Stimulated activated CD8-positive, alpha-beta memory T cell treated with anti-CD3 and anti-CD28 coated beads, Interleukin-4, amount 100 ng/mL, for 48 hours (primary cell): ENCODE results near the gene ABCD3.
"Not testable (repeated sequence)": the region's sequence is repeated elsewhere in the genome, so short reads cannot be mapped to it uniquely, and the experiment has no call there.

Experiments
- DNase-seq: peaks from one replicate; pipeline ENCODE4 v3.0.0-alpha.2; 2020

The ABCD3 gene

DNA sequence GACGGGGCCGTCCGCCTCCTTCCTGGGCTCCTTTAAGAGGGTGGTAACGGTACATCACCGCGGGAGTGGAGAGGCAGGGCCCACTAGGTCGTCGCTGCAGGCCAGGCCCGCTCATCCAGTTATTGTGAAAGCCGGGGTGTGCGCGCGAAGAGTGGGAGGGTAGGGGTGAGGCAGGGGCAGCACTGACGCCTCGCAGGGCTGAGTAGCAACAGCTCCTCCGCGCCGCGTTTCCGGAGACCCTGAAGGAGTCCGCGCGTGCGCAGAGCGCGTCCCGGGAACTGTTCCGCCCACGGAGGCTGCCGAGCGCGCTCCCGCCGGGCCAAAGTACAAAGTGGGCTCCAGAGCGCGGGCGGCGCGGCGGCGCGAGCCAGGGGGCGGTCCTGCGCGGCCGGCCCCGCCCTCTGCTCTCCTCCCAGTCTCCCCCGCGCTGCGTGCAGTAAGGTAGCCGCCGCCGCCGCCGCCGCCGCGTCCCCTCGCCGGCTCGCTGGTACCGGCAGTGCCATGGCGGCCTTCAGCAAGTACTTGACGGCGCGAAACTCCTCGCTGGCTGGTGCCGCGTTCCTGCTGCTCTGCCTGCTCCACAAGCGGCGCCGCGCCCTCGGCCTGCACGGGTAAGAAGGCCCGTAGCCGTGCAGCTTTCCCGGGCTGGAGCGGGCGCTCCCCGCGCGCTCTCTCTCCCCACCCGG, at the start of gene ABCD3:
Gene ABCD3, plus strand, starts transcription at position 412 of the 686 bp plus-strand sequence. Its CDS starts 90 bp downstream, at position 502.
- peak; percentile 97 for DNase-seq

DNA sequence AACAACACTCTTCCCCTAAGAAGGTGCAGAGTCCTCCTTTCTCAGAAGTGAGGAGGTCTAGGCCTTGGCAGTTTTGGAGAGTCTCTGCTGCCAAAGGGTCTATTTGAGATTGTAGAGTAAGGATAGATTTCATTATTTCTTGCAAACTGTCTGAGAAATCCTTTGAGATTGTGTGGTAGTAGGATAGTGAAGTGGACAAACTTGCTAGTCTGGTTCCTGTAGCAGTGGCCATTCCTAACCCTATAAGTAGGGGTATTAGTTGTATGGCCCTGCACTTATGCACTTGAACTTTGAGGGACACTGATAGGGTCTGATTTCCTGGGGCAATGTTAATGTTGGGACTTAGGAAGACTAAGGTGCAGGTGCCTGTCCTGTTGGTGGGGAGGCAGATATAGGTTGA, 45.4 kb upstream of the ABCD3 start:
- not testable (repeated sequence) for DNase-seq

DNA sequence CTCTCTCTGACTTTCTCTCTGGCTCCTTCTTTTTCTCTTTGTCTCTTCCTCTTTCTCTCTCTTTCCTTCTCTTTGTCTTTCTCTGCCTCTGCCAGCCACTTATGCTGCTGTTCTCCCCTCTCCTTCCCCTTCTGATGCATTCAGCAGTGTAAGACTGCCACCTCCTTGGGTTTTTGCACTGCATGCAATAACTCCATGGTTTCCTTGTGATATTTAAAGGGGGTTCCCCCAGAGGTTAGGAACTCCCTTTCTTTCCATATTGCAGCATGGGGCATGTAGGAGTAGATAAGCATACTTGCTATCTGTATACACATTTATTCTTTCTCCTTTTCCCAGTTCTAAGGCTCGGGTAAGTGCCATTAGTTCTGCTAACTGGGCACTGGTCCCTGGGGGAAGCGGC, 44.9 kb upstream of the ABCD3 start:
- DNase-seq: not testable (repeated sequence)

DNA sequence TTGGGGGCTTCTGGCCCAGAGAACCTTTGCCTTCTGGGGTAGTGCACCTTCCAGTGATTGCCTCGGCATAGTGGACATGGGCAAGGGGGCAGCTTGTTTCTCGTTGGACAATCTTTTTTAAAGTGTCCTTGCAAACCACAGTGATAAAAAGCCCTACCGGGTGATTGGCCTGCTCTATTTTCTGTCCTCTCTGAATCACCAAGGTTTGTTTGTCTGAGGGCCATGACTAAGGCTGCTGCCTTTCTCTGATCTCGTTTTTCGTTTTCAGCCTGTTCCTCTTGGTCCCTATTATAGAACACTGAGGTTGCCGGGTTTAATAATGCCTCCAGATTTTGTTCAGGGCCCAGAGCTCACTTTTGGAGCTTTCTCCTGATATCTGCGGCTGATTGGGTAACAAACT, 42.5 kb upstream of the ABCD3 start:
- not testable (repeated sequence) for DNase-seq

DNA sequence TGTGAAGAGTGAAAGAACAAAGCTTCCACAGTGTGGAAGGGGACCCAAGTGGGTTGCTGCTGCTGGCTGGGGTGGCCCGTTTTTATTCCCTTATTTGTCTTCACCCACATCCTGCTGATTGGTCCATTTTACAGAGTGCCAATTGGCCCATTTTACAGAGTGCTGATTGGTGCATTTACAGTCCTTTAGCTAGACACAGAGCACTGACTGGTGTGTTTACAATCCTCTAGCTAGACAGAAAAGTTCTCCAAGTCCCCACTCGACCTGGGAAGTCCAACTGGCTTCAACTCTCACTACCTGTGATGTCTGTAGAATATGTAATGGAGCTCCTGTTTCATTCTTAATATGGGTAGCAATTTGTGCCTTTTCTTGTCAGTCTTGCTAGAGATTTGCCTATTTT, 39.7 kb upstream of the ABCD3 start:
- not testable (repeated sequence) for DNase-seq

DNA sequence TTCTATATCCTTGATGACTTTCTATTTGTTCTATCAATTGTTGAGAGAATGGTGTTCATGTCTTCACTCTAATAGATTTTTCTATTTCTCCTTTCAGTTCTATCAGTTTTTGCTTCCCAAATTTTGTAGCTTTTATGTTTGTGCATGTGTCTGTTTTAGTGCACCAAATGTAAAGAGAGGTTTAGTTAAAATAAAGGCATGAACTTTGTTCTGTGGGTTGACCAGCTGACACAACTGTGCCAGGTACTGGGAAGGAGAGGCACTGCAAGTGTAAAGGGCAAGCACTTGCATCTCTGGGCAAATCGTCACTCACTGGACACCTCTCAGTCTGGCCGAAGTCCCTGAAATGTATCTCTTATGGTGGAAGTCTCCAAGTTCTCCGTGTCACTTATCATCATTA, 38.6 kb upstream of the ABCD3 start:
- DNase-seq: no peak

DNA sequence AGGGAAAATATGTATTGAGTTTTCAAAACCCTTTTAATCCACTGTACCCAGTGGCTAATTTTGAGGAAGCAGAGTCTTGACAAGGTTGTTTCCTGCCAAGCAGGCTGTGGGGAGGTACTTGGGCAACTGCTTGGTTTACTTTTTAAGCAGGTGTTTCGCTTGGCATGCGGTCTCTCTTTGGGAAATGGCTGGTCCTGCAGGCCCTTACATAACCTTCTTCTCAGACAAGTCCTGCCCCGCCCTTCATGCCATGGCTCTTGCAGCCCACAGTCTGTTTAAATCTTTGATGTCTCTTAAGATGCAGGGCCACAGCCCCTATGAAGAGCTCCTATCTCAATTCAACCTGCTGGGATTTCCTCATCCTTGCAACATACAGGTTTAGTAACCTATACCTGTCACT, 36.0 kb upstream of the ABCD3 start:
- no peak for DNase-seq

DNA sequence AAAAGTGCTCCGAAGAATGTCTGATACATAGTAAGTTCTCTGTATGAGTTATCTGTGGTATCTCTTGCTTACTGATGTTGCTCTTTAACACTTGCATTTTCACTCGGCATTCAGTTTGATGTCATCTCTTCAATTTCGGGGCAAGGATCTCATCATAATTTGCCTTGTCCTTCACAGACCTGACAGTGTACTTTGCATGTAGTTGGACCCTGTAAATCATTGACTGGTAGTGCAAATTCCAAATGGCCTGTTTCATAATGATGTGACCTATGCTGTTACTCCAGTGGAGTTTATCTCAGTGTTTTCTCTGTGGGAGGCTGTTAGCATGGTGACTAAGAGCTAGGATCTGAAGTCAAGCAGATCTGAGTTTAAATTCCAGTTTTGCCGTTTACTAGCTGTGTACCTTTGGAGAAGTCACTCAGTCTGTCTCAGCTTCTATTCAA, 34.2 kb upstream of the ABCD3 start:
- no peak for DNase-seq

DNA sequence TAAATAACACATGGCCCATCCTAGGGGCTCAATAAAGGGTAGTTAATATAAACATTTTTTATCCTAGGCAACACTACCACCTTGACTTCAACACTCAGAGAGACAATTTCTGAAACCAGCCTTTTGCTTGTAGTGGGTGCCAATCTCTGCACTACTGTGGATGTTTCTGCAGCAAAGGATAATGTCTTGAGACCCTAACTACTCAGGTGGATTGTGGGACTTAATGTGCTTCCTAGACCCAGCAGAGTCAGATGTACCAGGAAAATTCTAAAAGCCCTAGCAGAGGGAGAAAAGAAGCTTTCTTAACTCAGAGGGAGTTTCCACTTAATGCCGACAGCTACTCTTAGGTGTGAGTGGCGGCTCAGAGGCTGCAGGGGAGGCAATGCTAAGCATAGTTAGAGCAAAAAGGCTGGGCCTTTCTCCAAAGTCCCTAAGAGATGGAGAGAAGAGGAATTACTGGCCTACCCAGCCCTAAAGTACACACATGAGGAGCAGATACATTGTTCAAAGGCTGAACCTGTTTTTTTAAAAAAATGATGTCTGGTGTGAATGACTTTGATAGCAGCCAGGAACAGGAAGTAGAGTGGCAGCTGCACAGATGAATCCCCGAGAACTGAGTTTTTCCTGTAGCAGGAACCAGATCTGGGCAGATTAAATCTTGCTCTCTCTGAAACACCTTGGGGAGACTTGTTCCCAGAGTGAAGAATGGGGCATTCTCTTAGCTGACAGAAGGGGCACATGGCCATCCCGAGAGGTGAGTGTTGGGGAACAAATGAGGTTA, 33.5 kb upstream of the ABCD3 start:
- peak; percentile 43 for DNase-seq

DNA sequence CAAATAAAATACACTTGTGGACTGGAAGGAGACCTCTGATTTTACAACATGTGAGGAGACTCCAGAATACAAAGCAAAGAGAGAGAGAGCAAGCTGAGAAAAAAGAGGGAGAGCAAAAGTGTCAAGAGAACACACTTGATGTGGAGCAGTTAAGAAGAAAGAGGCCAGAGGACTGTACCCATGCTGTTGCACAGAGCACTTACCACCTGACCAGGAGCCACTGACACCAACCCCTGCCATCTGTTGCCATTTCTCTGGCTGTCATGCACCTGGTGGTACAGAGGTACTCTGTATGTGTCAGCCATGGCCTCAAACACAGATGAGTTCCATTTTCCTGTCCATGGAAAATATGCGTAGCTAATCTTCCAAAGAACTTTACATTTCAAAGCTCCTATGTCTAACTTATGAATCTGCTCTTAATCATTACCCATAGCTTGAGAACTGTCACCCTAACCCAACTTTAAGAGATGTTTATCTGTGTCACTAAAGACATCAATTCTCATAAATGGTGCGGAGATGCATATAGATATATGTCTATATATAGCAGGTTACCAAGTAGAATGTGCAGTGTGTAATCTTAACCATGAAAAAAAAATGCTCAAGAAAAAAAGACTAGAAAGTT, 32.8 kb upstream of the ABCD3 start:
- DNase-seq: peak; percentile 59

DNA sequence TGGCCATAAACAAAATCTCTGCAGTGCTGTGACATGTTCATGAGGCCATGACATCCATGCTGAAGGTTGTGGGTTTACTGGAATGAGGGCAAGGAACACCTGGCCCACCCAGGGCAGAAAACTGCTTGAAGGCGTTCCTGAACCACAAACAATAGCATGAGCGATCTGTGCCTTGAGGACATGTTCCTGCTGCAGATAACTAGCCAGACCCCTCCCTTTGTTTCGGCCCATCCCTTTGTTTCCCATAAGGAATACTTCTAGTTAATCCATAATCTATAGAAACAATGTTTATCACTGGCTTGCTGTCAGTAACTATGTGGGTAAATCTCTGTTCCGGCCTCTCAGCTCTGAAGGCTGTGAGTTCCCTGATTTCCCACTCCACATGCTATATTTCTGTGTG, 28.9 kb upstream of the ABCD3 start:
- no peak for DNase-seq

DNA sequence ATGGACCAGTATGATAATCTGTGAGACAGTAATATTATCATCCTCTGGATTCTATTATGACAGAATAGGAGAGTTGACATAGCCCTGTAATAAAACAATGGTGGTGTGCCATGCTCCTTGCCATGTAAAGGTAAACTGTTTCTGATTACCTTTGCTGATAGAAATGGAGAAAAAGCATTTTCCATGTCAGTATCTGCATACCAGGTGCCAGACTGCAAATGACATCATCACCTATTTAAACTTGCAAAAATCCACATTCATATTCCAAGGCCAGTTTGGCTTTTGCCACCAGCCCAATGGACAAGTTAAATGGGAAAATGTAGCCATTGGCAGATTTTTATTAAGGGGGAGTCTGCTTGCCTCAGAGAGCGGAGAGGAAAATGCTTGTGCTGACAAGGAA, 23.9 kb upstream of the ABCD3 start:
- no peak for DNase-seq

DNA sequence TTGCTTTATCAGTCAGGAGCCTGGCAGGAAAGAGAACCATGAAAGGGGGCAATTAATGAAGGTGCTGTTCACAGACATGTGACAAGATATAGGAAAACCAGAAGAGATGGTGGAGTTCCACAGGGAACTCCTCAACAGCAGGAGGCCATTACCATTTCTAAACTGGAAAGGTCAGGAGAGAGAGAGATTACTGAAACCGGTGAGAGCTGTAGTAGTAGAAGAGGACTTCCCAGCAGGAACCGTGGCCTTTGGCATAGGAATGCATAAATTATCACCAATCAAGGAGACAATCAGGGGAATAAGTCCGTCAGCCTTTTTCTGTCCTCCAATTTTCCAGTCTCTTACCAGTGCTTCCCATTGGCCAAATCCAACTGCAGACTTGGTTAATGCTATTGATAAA, 23.0 kb upstream of the ABCD3 start:
- no peak for DNase-seq

DNA sequence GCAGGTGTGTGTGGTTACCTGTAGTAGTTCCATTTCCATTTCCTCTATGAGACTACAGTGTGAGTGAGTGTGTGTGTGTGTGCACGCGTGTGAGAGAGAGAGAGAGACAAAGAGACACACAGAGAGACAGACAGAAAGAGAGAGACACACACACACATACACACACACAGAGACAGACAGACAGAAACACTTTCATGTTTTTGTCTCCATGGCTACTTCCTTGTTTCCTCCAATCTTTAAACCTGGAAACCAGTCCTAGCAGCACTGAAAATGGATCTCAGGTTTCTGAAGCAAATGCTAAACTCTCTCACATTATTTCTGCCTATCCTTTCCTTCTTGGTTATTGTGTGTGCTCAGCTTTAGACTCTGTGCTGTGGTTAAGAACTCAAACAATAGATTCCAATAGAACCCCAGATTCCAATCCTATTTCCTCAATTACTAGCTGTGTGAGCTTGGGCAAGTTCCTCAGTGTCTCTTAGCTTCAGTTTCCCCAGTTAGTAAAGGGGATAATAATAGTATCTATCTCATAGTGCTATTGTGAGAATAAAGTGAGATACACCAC, 22.4 kb upstream of the ABCD3 start:
- DNase-seq: no peak

DNA sequence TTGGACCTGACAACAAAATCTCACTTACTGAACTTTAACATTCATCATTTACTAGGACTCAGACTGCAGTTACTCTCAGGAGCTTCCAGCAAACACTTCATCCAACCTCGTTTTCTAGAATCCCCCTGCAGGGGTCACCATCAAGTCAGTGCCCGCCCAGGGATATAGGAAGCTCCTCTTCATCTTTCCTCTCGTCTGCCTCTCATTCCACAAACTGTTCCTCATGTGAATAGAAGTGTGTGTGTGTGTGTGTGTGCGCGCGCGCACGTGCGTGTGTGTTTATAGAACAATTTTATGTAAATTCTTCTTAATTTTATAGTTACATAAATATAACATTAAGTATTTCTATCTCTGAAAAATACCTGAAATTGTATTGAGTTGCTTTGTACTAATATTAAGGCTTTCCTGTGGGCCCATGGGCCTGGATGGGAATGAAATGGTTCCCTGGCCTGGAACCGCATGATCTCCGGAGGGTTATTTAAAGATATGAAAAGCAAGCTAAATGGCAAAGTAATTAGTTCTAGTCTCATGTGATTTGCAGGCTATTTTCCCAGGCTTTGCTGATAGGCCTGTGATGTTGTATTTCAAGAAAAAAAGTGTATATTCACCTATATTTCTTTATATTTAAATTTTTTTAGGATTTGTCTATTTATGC, 21.7 kb upstream of the ABCD3 start:
- no peak for DNase-seq

DNA sequence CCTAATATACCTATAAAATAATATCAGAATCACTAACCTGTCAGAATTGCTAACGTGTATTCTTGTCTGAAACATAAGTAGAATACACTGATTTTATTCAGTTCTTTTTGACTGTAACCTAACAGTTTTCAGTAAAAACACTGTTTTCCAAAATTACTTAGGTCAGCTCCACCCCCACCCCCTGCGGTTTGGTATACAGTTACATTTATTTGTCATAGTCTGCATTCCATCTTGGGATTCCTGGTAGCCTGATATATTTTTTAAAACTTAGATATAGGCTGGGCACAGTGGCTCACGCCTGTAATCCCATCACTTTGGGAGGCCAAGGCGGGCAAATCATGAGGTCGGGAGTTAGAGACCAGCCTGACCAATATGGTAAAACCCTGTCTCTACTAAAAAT, 19.8 kb upstream of the ABCD3 start:
- no peak for DNase-seq

DNA sequence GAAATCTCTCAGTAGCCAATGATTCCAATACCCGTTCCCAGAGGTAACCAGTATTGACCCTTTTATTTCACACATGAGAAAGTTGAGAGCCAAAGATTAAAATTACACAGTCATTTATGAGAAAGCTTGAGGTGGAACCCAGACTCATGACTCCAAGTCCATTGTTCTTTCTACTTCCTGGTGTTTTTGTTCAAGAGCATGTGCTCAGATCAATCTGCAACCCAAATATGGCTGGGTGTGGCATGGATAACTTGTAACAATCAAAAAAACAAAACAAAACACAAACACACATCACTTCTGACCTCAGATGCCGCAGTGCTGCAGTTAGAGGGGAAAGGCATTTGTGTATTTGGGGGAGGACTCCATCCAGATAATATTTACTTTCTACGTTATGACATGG, 18.7 kb upstream of the ABCD3 start:
- no peak for DNase-seq

DNA sequence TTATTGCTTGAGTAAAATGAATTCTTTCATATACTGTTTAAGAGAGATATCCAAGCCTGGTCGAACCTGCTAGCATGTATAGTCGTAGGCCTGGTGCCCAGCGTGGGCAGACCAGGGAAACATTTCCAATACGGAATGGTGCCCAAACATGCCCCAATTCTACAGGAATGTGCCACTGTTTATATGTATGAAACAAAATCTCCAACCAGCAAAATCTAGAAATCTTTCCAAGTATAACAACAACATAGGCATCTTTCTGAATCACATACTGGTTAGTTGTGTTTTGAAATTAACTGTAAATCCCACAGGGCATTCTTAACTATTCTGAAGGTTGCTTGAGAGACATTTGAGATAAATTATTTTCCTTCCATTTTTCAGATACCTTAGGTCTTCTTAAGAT, 17.0 kb upstream of the ABCD3 start:
- no peak for DNase-seq

DNA sequence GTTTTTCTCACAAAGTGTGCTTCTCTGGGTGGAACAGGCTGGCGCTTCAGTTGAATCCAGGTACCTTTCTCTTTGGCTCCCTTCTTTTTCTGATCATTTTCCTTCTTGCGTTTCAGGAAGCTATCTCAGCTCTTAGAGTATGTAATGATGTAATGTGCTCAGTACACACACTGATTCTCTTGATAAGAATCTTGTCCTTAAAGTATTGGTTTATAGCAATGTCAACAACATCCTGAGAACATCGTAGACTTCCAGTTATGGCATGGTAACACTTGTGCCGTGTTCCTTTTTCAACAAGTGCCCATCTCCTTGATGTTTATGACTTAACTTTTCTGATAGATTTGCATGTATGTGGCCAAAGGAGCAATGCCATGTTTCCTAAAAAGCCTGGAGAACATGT, 11.7 kb upstream of the ABCD3 start:
- DNase-seq: no peak

DNA sequence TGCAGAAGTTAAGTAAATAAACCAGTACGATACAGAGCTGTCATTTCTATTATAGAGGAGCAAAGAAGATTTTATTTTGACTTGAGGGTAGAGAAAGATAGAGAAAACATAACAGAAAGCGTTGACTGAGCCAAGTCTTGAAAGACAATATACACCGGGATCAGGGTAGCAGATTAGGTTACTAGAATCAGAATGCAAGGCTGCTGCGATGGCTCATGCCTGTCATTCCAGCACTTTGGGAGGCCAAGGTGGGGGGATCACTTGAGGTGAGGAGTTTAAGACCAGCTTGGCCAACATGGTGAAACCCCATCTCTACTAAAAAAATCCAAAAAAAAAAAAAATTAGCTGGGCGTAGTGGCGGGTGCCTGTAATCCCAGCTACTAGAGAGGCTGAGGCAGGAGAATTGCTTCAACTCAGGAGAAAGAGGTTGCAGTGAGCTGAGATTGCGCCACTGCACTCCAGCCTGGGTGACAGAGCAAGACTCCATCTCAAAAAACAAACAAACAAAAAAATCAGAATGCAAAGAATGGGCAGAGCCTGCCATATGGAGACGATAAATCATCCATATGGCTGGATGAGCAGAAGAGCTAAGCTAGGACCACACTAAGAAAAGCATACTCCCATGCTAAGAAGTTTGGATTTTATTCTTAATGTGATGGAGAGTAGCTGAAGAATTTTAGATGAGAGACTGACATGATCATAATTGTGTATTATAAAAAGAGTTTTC, 9.9 kb upstream of the ABCD3 start:
- no peak for DNase-seq

DNA sequence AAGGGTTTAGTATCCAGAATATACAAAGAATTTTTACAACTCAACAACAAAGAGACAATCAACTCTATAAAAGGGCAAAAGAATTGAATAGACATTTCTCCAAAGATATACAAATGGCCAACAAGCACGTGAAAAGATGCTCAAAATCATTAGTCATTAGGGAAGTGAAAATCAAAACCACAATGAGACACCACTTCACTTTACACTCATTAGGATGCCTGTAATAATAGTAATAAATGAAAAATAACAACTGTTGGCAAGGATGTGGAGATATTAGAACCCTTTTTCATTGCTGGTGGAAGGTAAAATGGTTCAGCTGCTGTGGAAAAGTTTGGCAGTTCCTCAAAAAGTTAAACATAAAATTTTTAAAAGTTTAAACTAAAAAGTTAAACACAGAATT, 7.0 kb upstream of the ABCD3 start:
- no peak for DNase-seq

DNA sequence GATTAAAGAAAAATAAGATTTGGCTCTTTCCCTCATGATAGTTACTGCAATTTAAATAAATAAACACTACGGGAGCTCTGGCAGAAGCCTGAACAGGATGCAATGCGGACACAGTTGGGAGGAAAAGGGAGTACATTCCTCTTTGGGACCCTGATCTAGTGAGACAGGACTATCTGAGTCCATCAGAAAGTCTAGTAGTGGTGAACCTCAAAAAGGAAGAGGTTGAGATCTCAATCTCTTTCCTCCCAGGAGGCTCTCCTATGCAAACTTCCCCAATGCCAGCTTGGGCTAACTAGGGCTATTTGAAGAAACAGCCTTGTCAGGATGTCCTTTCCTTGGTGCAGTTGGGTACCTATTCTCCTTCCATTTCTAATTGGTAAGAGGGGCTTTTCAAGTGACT, 4.9 kb upstream of the ABCD3 start:
- DNase-seq: no peak
